Natural killer cell (primary cell): ENCODE data around the gene ATP1A3. TPM values are rescaled to one million over a fixed set of nuclear protein-coding genes. Genes with fewer than 3 reads are reported as not detected.
A peak's percentile ranks its signal among the peaks of the same experiment; 100 is the strongest.
"Not testable (repeated sequence)": the region's sequence is repeated elsewhere in the genome, so short reads cannot be mapped to it uniquely, and the experiment has no call there.

Experiments
- ATAC-seq, 3 donors: fragments of 150-1000 bp in 2 of 3; fragments of 200-7000 bp in 1 of 3; cut with Tn5 transposase; 1 replicate in 1 of 3; 2 replicates in 2 of 3; pipeline ENCODE4 v1.10.0; 2021; ENCODE audit warnings: mild to moderate bottlenecking in 2 of 3, moderate library complexity in 2 of 3
- DNase-seq, 2 donors: peaks; one replicate each; pipeline versions ENCODE4 v3.0.0 to v3.0.0-alpha.2; 2013 to 2021; ENCODE audit warnings: mixed read lengths in 1 of 2
- H3K27ac ChIP-seq: one replicate; pipeline ENCODE4 v1.5.1; 2013; ENCODE audit warnings: mild to moderate bottlenecking, low read length
- H3K27me3 ChIP-seq: one replicate; pipeline ENCODE4 v1.6.1; 2013; ENCODE audit warnings: low read length; ENCODE audit not compliant: control insufficient read depth, insufficient read depth
- H3K36me3 ChIP-seq: one replicate; pipeline ENCODE4 v1.6.1; 2013; ENCODE audit warnings: low read length; ENCODE audit not compliant: control insufficient read depth, insufficient read depth
- H3K4me1 ChIP-seq: one replicate; pipeline ENCODE4 v1.6.1; 2013; ENCODE audit warnings: low read length; ENCODE audit not compliant: control insufficient read depth, insufficient read depth
- H3K4me3 ChIP-seq: one replicate; pipeline ENCODE4 v1.5.1; 2013; ENCODE audit warnings: low read length
- H3K9me3 ChIP-seq: one replicate; pipeline ENCODE4 v1.6.1; 2013; ENCODE audit warnings: low read length; ENCODE audit not compliant: control insufficient read depth, insufficient read depth
- H3K27ac Mint-ChIP-seq, 2 donors: one replicate each; pipeline ENCODE4 v1.8.0; 2022; ENCODE audit warnings: mild to moderate bottlenecking in 2 of 2, mixed read lengths in 2 of 2, moderate library complexity in 1 of 2
- H3K27me3 Mint-ChIP-seq, 2 donors: one replicate each; pipeline ENCODE4 v1.8.0; 2022; ENCODE audit warnings: low read depth in 2 of 2, mixed read lengths in 2 of 2
- H3K36me3 Mint-ChIP-seq: one replicate; pipeline ENCODE4 v1.8.0; 2022; ENCODE audit warnings: mixed read lengths
- H3K4me1 Mint-ChIP-seq, 2 donors: one replicate each; pipeline ENCODE4 v1.8.0; 2022; ENCODE audit warnings: mixed read lengths in 2 of 2
- H3K4me3 Mint-ChIP-seq: one replicate; pipeline ENCODE4 v1.8.0; 2022; ENCODE audit warnings: mild to moderate bottlenecking, moderate library complexity, mixed read lengths
- H3K9me3 Mint-ChIP-seq, 2 donors: one replicate each; pipeline ENCODE4 v1.8.0; 2022; ENCODE audit warnings: mixed read lengths in 2 of 2
- WGBS: methylation state at CpG from one replicate; pipeline ENCODE4 v1.1.7; 2013; ENCODE audit warnings: missing lambda C conversion rate; ENCODE audit not compliant: insufficient coverage; 5-methylcytosine and 5-hydroxymethylcytosine counted together
- intact Hi-C: fragments of 100-400 bp; cut with micrococcal nuclease; formaldehyde crosslinking; loops from one replicate; pipeline ENCODE4 v1.14.2; 2022
- total RNA-seq, 4 donors: library from RNA; stranded (reverse); fragments of 120-200 nt in 1 of 4; gene quantifications; one replicate each; pipeline versions ENCODE4 v1.2.3 to v1.2.4, GENCODE V29; 2013 to 2022
- TF ChIP-seq, protein P1 (sequence below): fragments of 200-600 bp; IDR thresholded peaks from one replicate; pipeline ENCODE4 v1.8.0; 2022; ENCODE audit warnings: antibody characterized with exemption

The ATP1A3 gene
- total RNA-seq = 10 to 100 TPM; 13.5 to 18.2 (median 14.0) TPM
- 3.0 TPM for total RNA-seq (2013)

DNA sequence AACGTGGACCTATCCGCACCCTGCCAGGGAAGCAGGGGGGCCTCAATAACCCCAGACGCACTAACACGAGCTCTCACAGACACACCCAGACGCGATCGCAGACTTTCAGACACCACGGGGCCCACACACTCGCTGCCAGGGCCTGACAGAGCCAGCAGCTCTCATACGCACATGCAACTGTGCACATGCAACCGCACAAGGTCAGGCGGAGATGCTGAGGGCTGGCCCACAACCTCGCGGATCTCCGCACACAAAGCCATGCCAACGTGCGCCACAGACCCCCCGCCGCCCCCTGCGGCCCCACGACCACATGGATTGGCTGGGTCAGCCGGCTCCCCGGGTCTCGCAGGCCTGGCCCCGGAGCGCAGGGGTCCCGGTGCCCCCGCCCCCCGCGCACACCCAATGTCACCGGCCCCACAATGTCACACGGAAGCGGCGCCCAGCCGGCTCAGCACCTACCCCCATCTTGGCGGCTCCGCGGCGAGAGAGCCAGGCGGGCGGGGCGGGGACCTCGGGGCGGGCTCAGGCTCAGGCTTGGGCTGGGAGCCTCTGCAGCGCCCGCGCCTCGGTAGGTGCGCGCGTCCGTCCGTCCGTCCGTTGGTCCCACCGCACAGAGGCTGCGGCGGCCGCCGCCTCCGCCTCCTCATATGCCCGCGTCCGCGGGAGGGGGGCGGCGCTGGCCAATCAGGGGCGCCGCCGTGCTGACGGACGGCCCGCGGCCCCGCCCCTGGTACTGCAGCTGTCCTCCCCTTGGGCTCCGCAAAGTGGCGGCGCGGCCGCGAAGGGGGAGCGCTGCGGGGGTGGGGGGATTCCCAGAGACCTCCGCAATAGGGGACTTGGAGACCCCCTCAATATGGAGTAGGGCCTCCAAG is at the start of gene ATP1A3:
Gene ATP1A3, minus strand, starts transcription at position 619 of the 872 bp plus-strand sequence. Its CDS starts 154 bp downstream, at position 465.
- TF ChIP-seq, protein P1, sequence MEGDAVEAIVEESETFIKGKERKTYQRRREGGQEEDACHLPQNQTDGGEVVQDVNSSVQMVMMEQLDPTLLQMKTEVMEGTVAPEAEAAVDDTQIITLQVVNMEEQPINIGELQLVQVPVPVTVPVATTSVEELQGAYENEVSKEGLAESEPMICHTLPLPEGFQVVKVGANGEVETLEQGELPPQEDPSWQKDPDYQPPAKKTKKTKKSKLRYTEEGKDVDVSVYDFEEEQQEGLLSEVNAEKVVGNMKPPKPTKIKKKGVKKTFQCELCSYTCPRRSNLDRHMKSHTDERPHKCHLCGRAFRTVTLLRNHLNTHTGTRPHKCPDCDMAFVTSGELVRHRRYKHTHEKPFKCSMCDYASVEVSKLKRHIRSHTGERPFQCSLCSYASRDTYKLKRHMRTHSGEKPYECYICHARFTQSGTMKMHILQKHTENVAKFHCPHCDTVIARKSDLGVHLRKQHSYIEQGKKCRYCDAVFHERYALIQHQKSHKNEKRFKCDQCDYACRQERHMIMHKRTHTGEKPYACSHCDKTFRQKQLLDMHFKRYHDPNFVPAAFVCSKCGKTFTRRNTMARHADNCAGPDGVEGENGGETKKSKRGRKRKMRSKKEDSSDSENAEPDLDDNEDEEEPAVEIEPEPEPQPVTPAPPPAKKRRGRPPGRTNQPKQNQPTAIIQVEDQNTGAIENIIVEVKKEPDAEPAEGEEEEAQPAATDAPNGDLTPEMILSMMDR = no peak
- ATAC-seq (peak; percentile 75 to 88 (median 81)), DNase-seq (peak; percentile 71 to 78)
- Mint-ChIP-seq H3K27ac (peak within 1 kb of the TSS; percentile 66 to 90), H3K4me1 (peaks cover 12 to 37% of the 10 kb centered on the region in 2 donors), H3K27me3 (peaks cover 15 to 33% of the 10 kb centered on the region in 2 donors), H3K9me3 (no peaks in the 10 kb centered on the region), H3K36me3 (no peaks in the 10 kb centered on the region), H3K4me3 (peak within 1 kb of the TSS; percentile 87)
- H3K27ac ChIP-seq = no peak within 1 kb of the TSS
- peaks cover 26% of the 10 kb centered on the region for H3K4me1 ChIP-seq
- H3K27me3 ChIP-seq = peaks cover 19% of the 10 kb centered on the region
- no peaks in the 10 kb centered on the region for H3K9me3 ChIP-seq
- H3K36me3 ChIP-seq = no peaks in the 10 kb centered on the region
- H3K4me3 ChIP-seq = peak within 1 kb of the TSS; percentile 53
- under 1% methylated on average over 84 of the region's 84 CpGs for WGBS
- intact Hi-C loops = no loop called here

DNA sequence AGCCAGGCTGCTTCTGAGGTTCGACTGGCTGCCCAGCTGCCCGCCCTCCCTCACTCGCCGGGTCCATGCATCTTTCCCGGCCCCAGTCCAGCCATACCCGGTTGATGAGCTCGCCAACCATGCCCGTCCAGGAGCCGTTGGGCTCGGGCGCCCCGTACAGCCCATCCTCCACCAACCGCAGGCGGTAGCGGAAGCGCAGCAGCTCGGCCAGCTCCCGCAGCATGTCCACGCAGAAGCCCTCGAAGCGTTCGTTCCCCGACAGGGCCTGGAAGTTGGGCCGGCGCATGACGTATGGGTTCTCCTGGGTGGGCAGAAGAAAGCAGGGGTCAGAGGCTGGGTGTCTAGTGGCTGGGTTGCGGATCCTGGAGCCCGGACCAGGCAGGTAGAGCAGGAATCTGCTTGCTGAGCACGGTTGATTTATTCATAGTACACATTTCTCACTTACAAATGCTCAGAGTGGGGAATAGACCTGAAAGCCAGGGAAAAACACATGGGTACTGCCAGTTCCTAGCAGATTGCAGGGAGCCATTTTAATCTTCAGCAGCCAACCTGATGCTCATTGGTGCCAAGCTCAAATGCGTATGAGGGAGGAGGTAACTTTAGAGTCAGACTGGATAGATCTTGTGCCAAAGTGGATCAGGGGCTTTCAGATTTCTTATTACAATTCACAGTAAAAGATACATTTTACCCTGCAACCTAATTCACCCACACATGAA is 48.6 kb upstream of the ATP1A3 start:
- no peak overlapping the region for H3K27ac ChIP-seq
- Mint-ChIP-seq H3K9me3 (no peaks in the 10 kb centered on the region), H3K36me3 (no peaks in the 10 kb centered on the region), H3K27me3 (peaks cover 0 to 7% of the 10 kb centered on the region in 2 donors), H3K4me3 (no peak overlapping the region), H3K27ac (no peak overlapping the region), H3K4me1 (no peaks in the 10 kb centered on the region)
- H3K4me1 ChIP-seq = no peaks in the 10 kb centered on the region
- TF ChIP-seq, protein P1 = no peak
- no peak overlapping the region for H3K4me3 ChIP-seq
- H3K27me3 ChIP-seq = no peaks in the 10 kb centered on the region
- no peaks in the 10 kb centered on the region for H3K9me3 ChIP-seq
- WGBS = 95% methylated on average over 30 of the region's 30 CpGs
- no peaks in the 10 kb centered on the region for H3K36me3 ChIP-seq
- intact Hi-C loops = no loop called here
- ATAC-seq (no peak), DNase-seq (no peak)

DNA sequence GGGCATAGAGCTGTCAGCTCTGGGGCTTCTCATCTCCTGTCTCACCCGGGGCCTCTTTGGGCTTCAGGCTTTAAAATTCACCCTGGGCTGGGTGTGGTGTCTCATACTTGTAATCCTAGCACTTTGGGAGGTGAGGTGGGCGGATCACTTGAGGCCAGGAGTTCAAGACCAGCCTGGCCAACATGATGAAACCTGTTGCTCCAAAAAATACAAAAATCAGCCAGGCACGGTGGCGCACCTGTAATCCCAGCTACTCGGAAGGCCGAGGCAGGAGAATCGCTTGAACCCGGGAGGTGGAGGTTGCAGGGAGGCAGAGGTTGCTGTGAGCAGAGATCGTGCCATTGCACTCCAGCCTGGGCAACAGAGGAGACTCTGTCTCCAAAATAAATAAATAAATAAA is 46.5 kb upstream of the ATP1A3 start:
- H3K9me3 Mint-ChIP-seq, H3K36me3 ChIP-seq, ATAC-seq, H3K27ac ChIP-seq, H3K27me3 ChIP-seq, H3K4me1 Mint-ChIP-seq, H3K4me3 ChIP-seq, H3K27me3 Mint-ChIP-seq, intact Hi-C loops, H3K4me1 ChIP-seq, H3K9me3 ChIP-seq, DNase-seq, H3K27ac Mint-ChIP-seq, H3K4me3 Mint-ChIP-seq, H3K36me3 Mint-ChIP-seq: not testable (repeated sequence)
- 87% methylated on average over 8 of the region's 9 CpGs for WGBS

DNA sequence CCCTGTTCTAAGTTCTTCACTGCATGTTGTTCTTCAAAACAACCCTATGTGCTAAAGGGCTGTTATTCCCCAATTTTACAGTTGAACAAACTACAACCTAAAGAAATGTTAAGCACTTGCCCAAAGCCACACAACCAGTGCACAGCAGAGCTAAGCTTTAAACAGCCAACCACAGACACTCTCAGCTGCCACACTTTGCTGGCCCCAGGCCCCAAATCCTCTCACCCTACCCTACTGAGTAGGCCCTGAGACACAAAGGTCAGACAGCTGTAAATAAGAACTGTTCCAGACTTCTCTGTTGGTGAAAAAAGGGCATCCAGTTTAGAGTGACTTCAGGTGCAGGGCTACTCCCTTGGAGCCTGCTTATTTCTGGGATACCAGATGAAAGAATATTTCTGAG is 46.0 kb upstream of the ATP1A3 start:
- ATAC-seq = no peak
- H3K9me3 Mint-ChIP-seq = no peaks in the 10 kb centered on the region

More for the DNA sequence above, 46.0 kb upstream of the ATP1A3 start:
- Histone ChIP-seq H3K27ac (no peak overlapping the region), H3K27me3 (no peaks in the 10 kb centered on the region), H3K4me3 (no peak overlapping the region), H3K4me1 (no peaks in the 10 kb centered on the region), H3K9me3 (no peaks in the 10 kb centered on the region), H3K36me3 (no peaks in the 10 kb centered on the region)
- no peak overlapping the region for H3K4me3 Mint-ChIP-seq
- H3K27me3 Mint-ChIP-seq = peaks cover 0 to 3% of the 10 kb centered on the region in 2 donors
- intact Hi-C loops = no loop called here
- no peaks in the 10 kb centered on the region for H3K36me3 Mint-ChIP-seq
- DNase-seq = no peak
- TF ChIP-seq, protein P1 = no peak
- no peak overlapping the region for H3K27ac Mint-ChIP-seq
- no peaks in the 10 kb centered on the region for H3K4me1 Mint-ChIP-seq
